GM12891 (cell line): ENCODE measurements around the gene KCNJ13.

Source experiments
- PAX5 ChIP-seq: IDR thresholded peaks from 2 replicates; pipeline ENCODE4 v1.6.1; 2011; ENCODE audit warnings: low read length, moderate library complexity, mild to moderate bottlenecking; ENCODE audit not compliant: insufficient read depth, severe bottlenecking
- POLR2A ChIP-seq: IDR thresholded peaks from 2 replicates; pipeline ENCODE4 v1.6.1; 2011; ENCODE audit warnings: low read depth, low read length, control low read depth
- POLR2AphosphoS5 ChIP-seq: IDR thresholded peaks from 2 replicates; pipeline ENCODE4 v1.6.1; 2011; ENCODE audit warnings: low read depth, low read length, control low read depth
- POU2F2 ChIP-seq: IDR thresholded peaks from 2 replicates; pipeline ENCODE4 v1.6.1; 2011; ENCODE audit warnings: low read depth, mild to moderate bottlenecking, control low read depth, low read length, moderate library complexity
- SPI1 ChIP-seq: IDR thresholded peaks from 2 replicates; pipeline ENCODE4 v1.6.1; 2011; ENCODE audit warnings: low read depth, low read length, control low read depth
- TAF1 ChIP-seq: IDR thresholded peaks from 2 replicates; pipeline ENCODE4 v1.6.1; 2011; ENCODE audit warnings: low read depth, low read length, control low read depth

GRCh38 chr2:232773815-232774214 lies 2.5 kb downstream of the KCNJ13 start:
- TF ChIP-seq POLR2AphosphoS5 (no peak), SPI1 (no peak), POLR2A (no peak), TAF1 (no peak), POU2F2 (no peak), PAX5 (no peak)
